HG02852 (cell line): ENCODE results near the gene BABAM2.
"Not testable (repeated sequence)": the region's sequence is repeated elsewhere in the genome, so short reads cannot be mapped to it uniquely, and the experiment has no call there.

Experiments used
- ATAC-seq: cut with Tn5 transposase; IDR thresholded peaks from one replicate; pipeline ENCODE4 v1.9.1; 2021; ENCODE audit warnings: mild to moderate bottlenecking, moderate library complexity; ENCODE audit not compliant: unreplicated experiment

The BABAM2 gene

GRCh38 chr2:28320009-28320365 lies 429.5 kb downstream of the BABAM2 start:
- ATAC-seq = no peak

DNA sequence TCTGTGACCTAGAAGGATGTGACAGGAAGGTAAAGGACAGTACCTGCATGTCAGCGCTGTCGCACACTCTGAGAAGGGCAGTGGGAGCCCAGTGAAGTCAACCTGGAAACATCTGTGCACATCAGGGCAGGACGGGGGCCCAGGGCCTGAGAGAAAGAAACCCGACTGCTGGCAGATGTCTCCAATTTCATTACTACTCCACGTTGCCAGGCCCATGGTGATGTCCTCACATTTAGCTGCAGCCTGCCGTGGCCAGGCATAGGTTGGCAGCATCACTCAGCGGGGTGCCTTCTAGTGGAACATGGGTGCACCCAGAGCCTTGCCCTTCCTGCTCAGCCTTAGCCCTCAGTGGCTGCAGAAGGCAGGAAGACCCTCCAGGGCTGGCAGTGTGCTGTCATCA lies 429.8 kb downstream of the BABAM2 start:
- no peak for ATAC-seq

DNA sequence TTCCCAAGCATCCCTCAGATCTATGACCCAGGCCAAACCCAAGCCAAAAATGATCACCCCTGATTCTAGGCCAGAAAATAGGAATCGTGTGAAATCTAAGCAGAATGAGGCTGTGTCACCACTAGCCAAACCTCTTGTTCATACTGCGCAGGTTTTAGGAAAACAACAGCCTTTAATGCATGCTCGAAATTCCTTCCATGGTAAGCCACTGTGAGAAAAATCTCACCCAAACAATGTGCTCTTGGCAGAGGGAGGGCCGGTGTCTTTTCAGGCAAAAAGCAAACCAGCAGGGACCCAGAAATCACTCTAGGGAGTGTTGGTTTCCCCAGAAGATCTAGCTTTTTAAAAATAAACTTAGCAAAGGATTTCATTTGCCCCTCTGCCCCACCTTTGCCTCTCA lies 430.9 kb downstream of the BABAM2 start:
- ATAC-seq = no peak

DNA sequence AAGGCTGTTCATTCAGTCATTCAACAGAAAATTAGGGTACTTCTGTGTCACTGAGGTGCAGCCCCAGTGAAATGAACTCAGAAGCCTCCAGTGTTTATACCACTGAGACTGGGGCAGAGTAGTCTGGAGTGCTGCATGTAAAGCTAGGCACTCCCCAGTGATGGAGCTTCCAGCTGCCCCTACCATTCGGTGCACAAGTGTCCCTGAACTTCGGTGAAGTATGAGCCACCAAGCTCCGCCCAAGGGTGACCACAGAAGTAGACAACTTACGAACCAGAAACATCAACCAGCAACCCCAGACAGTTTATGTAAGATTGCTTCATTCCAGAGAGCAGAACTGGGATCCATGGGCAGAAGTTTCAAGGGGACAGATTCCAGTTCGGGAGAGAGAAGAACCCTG lies 431.5 kb downstream of the BABAM2 start:
- ATAC-seq = no peak

GRCh38 chr2:28322456-28322855 lies 431.9 kb downstream of the BABAM2 start:
- ATAC-seq = no peak

GRCh38 chr2:28322981-28323396 lies 432.5 kb downstream of the BABAM2 start:
- ATAC-seq = no peak

DNA sequence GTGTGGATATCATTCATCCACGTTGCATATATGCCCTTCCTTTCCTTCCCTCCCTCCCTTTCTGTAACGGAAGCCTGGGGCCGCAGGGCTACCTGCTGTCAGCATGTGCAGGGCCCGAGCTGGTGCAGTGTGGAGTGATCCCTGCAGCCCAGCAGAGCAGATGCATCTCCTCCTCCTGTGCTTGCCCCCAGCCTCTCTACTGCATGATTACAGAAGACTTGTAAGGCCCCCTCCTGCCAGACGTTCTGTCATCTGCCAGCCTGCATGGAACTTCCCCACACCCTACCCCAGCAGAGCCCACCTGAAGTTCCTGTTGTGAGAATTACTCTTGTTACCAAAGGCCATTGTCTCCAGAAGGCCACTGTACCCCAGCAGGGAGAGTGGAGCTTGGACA lies 434.6 kb downstream of the BABAM2 start:
- ATAC-seq = no peak

- peak; percentile 65 for ATAC-seq
These were observed 435.3 kb downstream of the BABAM2 start for GRCh38 chr2:28325567-28326468.

DNA sequence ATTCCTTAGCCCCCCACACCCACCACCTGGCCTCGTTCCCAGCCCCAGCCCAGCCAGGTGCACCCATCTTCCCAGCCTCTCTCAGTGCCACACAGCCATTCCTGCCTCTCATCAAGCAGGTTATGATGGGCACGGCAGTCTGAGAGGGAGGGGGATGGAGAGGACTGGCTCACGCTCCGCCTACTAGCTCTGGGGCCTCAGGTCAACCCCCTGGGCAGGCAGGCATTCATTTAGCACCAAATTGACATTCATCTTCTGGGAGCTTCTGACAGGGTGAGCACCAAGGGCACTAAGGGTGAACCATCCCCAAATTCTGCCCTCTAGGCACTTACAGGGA lies 435.9 kb downstream of the BABAM2 start:
- ATAC-seq = no peak

- no peak for ATAC-seq
These were observed 436.5 kb downstream of the BABAM2 start for GRCh38 chr2:28326881-28327505.

DNA sequence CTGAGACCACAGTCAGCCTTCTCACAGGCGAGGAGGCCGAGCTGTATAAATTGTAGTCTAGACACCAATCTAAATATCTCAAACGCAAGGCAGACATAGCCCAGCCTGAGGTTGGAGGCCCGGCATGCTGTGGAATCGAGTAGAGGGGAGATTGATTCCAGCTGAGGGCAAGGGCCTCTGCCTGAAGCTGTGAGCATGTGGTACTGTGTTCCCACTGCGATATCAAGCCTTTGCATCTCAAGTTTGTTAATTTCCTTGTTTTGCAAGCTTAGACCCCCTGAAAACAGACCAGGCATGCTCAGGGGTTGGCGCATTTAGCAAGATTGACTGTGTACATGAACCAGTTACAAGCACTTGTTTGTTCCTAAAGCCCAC lies 437.0 kb downstream of the BABAM2 start:
- ATAC-seq = no peak

DNA sequence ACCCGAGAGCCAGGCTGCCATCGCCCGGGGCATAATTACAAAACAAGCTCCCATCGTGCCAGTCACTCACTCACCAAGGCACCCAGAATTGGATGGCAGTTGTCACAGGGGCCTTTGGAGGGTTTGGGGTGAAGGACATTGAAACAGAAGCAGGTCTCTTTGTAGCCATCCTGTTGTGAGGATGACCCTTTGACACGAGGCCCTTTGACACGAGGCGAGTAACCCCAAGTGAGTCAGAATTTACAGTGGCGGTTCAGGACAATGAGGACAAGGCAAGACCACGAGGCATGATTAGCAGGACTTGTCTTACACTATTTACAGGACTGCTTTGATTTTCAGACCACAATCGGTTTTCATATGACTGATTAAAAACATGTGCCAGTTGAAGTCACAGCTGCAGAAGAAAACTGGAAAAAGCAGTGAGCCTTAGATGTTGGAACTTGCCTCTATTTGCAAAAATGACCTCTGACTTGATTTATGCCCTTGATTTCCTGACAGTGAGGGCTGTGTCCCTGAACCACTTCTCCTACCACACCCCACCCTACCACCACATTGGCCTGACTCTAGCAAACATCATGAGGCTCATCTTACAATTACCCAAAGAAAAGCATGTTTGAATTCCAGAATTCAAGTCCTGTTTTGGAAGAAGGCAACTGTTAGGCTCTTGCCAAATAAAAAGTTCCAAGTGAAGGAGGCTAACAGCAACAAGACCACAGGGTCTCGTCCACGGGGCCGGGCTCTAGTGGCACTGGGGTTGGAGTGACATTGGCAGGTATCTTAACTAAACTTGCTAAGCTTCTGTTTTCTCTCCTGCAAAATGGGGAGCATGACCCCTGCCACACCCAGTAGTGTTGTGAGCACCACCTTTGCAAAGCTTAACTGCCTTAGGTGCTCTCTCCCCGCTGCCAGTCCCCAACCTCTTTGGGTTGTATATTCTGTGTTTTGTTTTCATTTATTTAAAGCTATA lies 437.7 kb downstream of the BABAM2 start:
- ATAC-seq = no peak

GRCh38 chr2:28329184-28329583 lies 438.7 kb downstream of the BABAM2 start:
- no peak for ATAC-seq

GRCh38 chr2:28330722-28331121 lies 440.2 kb downstream of the BABAM2 start:
- not testable (repeated sequence) for ATAC-seq

GRCh38 chr2:28331797-28332196 lies 441.3 kb downstream of the BABAM2 start:
- ATAC-seq = not testable (repeated sequence)

GRCh38 chr2:28332696-28333095 lies 442.2 kb downstream of the BABAM2 start:
- no peak for ATAC-seq

GRCh38 chr2:28333606-28334526 lies 443.3 kb downstream of the BABAM2 start:
- no peak for ATAC-seq

DNA sequence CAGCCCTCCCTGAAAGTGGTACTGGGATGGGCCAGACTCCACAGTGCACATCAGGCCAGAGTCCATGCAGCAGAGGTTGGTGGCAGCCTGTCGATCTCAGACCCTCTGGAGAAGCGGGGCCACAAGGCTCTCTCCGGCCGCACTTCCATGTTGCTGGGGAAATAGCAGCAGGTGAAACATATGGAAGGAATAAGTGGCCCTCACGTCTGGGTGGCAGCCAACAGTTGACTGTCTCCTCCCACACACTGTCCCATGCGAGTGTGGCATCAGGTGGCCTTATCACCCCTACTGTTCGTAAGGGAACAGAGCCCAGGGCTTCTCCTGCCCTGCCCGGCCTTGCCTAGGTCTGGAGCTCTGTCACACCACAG lies 444.0 kb downstream of the BABAM2 start:
- no peak for ATAC-seq

DNA sequence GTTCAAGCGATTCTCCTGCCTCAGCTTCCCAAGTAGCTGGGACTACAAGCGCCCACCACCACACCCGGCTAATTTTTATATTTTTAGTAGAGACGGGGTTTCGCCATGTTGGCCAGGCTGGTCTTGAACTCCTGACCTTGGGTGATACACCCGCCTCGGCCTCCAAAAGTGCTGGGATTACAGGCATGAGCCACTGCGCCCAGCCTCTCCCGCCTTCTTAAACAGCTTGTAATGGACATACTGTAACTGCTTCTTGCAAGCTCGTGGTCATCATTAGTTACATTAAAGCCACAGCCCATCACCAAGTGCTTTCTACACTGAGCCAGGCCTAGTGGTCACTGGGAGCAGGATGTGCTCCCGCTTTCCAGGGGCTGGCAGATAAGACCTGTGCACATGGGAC lies 444.7 kb downstream of the BABAM2 start:
- ATAC-seq = not testable (repeated sequence)

DNA sequence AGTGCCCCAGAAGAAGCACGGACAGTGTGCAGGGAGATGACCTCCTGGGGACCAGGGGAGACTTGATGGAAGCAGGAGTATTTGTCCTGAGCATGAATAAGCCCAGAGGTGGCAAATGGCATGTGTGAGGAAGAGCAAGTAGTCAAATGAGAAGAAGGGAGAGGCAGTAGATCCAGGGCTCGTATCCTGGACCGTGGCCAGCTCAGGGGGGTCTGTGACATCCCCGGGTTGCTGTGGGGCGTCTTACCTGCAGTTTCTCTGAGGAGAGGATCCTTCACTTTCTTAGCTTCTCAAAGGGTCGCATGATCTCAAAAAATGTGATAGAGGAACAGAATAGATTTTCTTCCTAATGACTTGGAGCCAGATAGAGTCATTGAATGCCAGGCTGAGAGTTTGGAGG lies 445.1 kb downstream of the BABAM2 start:
- ATAC-seq = no peak
